GM21526 (cell line): ENCODE data around the gene TNS4.

Experiments used
- ATAC-seq: cut with Tn5 transposase; IDR thresholded peaks from one replicate; pipeline ENCODE4 v1.9.1; 2021; ENCODE audit warnings: moderate library complexity; ENCODE audit not compliant: unreplicated experiment, low FRiP score

TNS4 gene

GRCh38 chr17:40442392-40443195 is 58.8 kb downstream of the TNS4 start:
- ATAC-seq = no peak

- ATAC-seq = no peak
Measured at GRCh38 chr17:40440166-40440565, 61.3 kb downstream of the TNS4 start.

GRCh38 chr17:40437095-40437732 is 64.2 kb downstream of the TNS4 start:
- ATAC-seq = no peak

GRCh38 chr17:40436636-40437035 is 64.8 kb downstream of the TNS4 start:
- no peak for ATAC-seq

GRCh38 chr17:40433551-40434415 is 67.6 kb downstream of the TNS4 start:
- ATAC-seq = no peak

GRCh38 chr17:40432864-40433528 is 68.4 kb downstream of the TNS4 start:
- ATAC-seq = no peak

- ATAC-seq = no peak
Measured at GRCh38 chr17:40431231-40431602, 70.2 kb downstream of the TNS4 start.

GRCh38 chr17:40430272-40431230 is 70.9 kb downstream of the TNS4 start:
- ATAC-seq = no peak

- no peak for ATAC-seq
Measured at GRCh38 chr17:40427002-40427491, 74.4 kb downstream of the TNS4 start.
